ENCODE measurements around the gene PDE4D.

The PDE4D gene

DNA sequence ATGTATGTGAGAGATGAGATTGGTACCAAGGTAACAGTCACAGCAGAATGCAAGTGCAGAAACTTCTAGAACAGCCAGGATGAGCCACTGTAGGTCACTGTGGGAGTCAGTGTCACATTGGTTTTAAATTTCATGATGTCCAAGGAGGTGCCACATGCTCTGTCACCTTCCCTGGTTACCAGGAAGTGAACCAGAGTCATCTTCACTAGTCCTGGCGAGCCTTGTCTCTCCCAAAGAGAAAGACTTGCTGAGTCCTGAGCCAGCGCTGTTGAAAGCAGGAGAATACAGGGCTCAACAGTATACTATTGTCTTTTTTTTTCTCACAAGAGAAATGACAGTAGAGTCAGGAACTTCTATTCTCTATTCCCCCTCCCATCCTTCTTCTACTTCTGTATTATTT, 695.2 kb downstream of the PDE4D start:
- FAIRE-seq, result no peak

DNA sequence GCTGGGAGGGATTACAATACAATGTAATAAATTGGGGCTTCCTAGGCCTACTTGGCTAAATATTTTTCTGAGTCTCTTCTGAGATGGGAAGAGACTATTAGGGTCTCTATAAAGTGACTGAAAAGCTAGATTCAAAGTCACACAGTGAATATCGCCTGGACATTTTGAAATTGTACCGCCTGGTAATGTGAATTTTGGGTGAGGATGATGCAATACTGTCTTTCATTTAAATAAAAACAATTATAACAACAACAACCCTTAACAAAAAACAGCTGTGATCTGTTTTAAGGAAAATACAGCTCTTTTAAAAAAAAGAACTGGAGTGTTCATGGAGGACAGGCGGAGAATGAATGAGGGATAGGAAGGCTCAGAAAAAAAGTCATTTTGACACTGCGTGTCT, 695.6 kb downstream of the PDE4D start:
- no peak for FAIRE-seq
- no peak for DNase-seq (ENCODE audit: insufficient read length)

More for the DNA sequence above, 695.2 kb downstream of the PDE4D start:
- TF ChIP-seq POLR2AphosphoS5 (IDR thresholded peaks at IDR 0.05; ENCODE audit: low read depth, low read length) (no peak), TAF1 (IDR thresholded peaks at IDR 0.05; ENCODE audit: borderline replicate concordance, low read depth, low read length) (no peak), POLR2A (IDR thresholded peaks at IDR 0.05; ENCODE audit: low read depth, low read length) (no peak)
- DNase-seq (ENCODE audit: insufficient read length), result no peak

DNA sequence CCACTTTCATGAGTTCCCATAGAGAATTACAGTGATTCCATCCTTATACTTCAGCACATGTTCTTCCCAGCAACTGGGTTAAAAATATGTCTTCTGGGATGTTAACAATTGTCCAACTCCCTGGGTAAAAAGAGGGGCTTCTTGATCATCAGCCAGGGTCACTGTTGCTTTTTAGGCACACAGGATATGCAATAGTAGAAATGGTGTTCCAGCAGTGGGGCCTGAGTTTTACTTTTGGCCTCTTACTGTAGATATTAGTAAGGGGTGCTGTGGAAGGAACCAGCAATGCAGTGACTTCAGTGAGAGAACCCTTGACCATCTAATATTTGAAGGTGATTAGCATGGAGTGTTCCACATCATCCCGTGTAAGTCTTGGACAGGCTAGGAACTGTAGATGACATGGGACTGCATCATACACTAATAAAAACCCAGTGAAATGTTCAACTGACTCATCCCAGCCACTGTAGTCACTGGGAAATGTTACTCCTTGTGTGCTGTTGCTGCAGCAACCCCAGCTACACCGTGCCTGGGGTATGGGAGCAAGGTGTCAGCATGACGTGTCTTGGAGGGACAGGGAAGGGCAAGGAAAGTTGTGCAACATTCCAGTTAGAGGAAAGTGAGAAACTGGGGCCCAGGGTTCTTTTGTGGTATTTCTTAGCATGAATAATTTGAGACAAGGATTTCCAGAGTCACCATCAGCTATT, 699.8 kb downstream of the PDE4D start:
- DNase-seq (ENCODE audit: insufficient read length) (no peak), FAIRE-seq (no peak)
- TF ChIP-seq POLR2AphosphoS5 (IDR thresholded peaks at IDR 0.05; ENCODE audit: low read depth, low read length) (no peak), POLR2A (IDR thresholded peaks at IDR 0.05; ENCODE audit: low read depth, low read length) (no peak), TAF1 (IDR thresholded peaks at IDR 0.05; ENCODE audit: borderline replicate concordance, low read depth, low read length) (no peak)

More for the DNA sequence above, 695.6 kb downstream of the PDE4D start:
- TF ChIP-seq POLR2A (IDR thresholded peaks at IDR 0.05; ENCODE audit: low read depth, low read length), result no peak
- no peak for TF ChIP-seq POLR2AphosphoS5 (IDR thresholded peaks at IDR 0.05; ENCODE audit: low read depth, low read length)
- TF ChIP-seq TAF1 (IDR thresholded peaks at IDR 0.05; ENCODE audit: borderline replicate concordance, low read depth, low read length), result no peak

DNA sequence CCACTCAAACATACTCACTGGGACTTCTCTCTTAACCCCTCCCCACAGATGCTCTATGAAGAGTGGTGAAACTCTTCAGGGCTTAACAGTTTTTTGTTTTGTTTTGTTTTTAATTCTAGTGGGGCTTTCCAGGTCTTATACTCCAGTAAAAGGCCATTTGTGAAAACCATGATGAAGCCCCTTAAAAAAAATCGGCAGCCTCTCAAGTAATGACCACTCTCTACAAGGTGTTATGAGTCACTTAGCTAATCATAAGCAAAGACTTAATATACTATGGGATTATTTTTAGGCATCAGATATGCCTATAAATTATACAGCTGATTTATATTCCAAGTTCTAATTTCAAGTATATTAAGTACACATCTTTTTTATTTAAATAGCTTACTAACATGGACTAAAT, 702.8 kb downstream of the PDE4D start:
- TF ChIP-seq TAF1 (IDR thresholded peaks at IDR 0.05; ENCODE audit: borderline replicate concordance, low read depth, low read length), result no peak
- no peak for TF ChIP-seq POLR2A (IDR thresholded peaks at IDR 0.05; ENCODE audit: low read depth, low read length)
- TF ChIP-seq POLR2AphosphoS5 (IDR thresholded peaks at IDR 0.05; ENCODE audit: low read depth, low read length), result no peak
- FAIRE-seq (no peak), DNase-seq (ENCODE audit: insufficient read length) (no peak)

DNA sequence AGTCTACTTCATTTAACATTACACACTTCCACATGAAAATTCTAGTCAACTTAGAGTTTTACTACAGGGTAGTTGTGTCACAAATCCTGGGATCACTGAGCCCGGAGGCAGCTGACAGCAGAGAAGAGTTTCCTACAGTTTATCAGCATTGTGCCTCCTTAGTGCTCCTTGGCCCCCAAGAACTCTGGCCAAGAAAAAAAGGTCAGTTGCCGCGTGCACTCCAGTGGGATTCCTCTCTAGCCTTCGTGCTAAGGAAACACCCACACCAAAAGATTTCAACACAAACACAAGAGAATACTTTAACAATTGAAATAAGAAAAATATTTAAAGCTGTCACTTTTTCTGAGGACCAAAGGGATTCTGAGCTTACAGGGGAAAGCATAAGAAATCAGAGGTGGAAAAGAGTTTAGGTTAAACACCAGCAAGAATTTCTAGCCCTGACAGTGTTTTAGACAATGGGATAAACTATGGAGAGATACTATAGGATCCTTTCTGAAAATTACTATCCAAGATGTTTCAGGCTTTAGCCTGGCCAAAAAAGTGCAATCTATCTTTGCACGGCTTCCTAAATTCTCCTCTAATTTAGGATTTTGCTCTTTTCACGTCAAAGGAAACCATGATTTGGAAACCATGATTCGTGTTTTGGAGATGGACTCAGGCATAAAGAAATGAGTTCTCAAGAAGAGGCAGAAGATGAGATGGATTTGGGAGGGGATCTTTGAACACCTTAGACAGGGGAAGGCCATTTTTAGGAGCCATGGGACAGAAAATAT, 703.9 kb downstream of the PDE4D start:
- DNase-seq (ENCODE audit: insufficient read length) (no peak), FAIRE-seq (no peak)
- TF ChIP-seq TAF1 (IDR thresholded peaks at IDR 0.05; ENCODE audit: borderline replicate concordance, low read depth, low read length) (no peak), POLR2AphosphoS5 (IDR thresholded peaks at IDR 0.05; ENCODE audit: low read depth, low read length) (no peak), POLR2A (IDR thresholded peaks at IDR 0.05; ENCODE audit: low read depth, low read length) (no peak)

DNA sequence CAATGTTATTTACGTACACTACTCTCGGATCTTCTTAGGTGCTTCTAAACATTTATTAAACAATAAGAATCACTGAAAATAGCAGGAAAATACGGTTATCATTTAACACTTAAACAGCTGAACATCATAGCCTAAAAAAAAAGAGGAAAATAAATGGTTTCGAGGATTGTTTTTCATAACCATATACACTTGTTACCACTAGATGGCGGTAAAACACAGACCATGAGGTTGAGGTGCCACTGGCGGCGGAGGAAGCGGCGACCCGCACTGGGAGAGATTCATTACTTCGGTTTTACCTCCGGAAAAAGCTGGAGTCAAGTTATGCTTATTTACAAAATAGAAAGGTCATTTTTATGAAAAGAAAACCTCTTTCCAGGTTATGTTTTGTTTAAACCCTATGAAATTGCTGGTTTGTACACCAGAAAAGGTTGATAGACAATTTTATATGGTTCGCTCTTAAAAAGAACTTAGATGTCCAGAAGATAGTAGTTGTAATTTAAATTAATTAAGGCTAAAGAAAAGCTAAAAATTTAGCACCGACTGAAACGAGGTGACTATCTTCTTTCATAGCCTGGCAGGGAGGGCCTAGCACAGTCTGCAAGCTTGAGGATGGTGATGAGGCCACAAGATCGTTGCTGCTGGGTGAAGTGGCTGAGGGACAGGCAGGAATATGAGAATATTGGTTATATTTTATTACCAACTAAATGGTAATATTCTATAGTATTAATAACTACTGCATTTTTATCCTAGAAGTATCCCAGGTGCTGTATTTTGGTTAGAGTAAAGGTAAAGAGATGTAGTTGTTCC, 704.9 kb downstream of the PDE4D start:
- FAIRE-seq (peak; percentile 94), DNase-seq (ENCODE audit: insufficient read length) (no peak)

DNA sequence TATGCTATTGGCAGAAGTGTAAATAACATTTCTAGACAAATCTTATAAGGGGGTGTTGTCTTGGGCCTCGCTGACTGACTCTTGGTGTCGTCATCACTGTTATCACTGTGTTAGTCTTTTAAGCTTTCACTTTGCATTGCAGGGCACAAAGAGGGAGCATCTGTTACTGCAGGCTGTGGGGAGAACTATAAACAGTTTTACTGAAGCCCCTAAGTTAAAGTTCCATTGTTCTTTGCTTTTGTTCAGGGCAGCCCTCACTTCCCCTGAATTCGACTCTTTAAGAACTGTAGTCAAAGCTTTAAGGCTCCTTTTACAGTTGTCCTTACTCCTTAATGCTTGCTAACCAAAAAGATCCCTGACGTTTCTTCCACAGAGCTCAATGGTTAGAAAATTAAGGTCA, 705.7 kb downstream of the PDE4D start:
- DNase-seq (ENCODE audit: insufficient read length) (no peak), FAIRE-seq (peak; percentile 76)
- TF ChIP-seq TAF1 (IDR thresholded peaks at IDR 0.05; ENCODE audit: borderline replicate concordance, low read depth, low read length) (no peak), POLR2A (IDR thresholded peaks at IDR 0.05; ENCODE audit: low read depth, low read length) (no peak), POLR2AphosphoS5 (IDR thresholded peaks at IDR 0.05; ENCODE audit: low read depth, low read length) (no peak)

More for the DNA sequence above, 704.9 kb downstream of the PDE4D start:
- no peak for TF ChIP-seq POLR2AphosphoS5 (IDR thresholded peaks at IDR 0.05; ENCODE audit: low read depth, low read length)
- no peak for TF ChIP-seq POLR2A (IDR thresholded peaks at IDR 0.05; ENCODE audit: low read depth, low read length)
- TF ChIP-seq TAF1 (IDR thresholded peaks at IDR 0.05; ENCODE audit: borderline replicate concordance, low read depth, low read length), result no peak

DNA sequence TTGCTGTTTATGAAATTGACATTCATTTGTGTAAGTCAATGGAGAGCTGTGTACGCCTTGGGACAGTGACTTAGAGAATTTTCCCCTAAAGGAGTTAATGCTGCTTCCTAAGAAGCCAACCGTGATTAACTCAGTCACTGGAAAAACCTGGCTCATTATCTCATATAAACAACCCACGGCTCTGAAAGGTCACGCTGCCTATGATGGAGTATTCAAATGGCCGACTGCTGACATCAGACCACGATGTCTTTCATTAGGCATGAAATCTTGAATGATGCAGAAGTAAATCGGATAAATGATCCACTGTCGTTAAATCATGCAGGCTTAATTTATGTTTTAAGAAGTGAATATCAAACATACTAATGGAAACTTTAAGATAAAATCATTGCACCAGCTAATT, 706.9 kb downstream of the PDE4D start:
- TF ChIP-seq TAF1 (IDR thresholded peaks at IDR 0.05; ENCODE audit: borderline replicate concordance, low read depth, low read length) (no peak), POLR2AphosphoS5 (IDR thresholded peaks at IDR 0.05; ENCODE audit: low read depth, low read length) (no peak), POLR2A (IDR thresholded peaks at IDR 0.05; ENCODE audit: low read depth, low read length) (no peak)
- FAIRE-seq, result no peak
- no peak for DNase-seq (ENCODE audit: insufficient read length)

DNA sequence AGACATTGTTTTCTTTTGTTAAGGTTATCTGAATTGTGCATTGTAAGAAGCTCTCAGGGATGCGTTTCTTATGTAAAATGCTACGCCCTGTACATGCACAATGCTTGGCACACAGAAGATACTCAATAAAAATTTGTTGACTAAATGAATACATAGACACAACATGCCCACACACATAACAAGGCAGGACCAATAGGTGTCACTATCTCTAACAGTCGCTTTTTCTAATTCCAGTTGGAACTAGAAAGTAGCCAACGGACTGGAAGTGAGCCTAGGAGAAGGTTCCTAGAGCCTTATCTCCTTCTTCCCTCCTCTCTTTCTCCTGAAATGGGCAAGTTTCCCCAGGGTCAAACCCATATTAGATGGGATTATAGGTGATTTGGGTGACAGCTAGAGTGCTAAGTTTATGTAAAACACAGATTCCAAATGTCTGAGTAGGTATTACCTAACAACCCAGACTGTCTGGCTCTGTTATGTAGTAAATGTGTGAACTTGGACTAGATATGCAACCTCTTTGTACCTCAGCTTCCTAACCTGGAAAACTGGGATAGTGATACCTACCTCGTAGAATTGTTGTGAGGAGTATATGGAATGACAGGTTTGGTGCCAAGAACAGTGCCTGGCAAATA, 707.7 kb downstream of the PDE4D start:
- FAIRE-seq (no peak), DNase-seq (ENCODE audit: insufficient read length) (no peak)
- no peak for TF ChIP-seq POLR2A (IDR thresholded peaks at IDR 0.05; ENCODE audit: low read depth, low read length)
- TF ChIP-seq POLR2AphosphoS5 (IDR thresholded peaks at IDR 0.05; ENCODE audit: low read depth, low read length), result no peak
- TF ChIP-seq TAF1 (IDR thresholded peaks at IDR 0.05; ENCODE audit: borderline replicate concordance, low read depth, low read length), result no peak

DNA sequence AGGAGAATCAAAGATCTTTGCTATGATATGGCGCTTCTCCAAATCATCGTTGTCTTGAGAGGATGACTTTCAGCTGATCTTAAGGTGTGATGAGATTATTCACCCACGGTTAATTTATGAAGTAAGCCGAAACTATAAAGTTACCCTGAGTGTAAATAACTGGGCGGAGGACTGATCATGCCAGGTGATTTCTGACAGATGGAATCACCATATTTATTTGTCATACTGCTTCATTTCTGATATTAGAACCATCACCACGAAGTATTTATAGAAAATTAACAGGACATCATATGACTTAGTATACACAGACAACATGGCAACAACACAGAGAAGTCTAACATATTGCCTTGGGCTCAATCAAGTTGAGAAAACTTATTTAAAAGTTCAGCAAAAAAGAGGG, 708.8 kb downstream of the PDE4D start:
- DNase-seq (ENCODE audit: insufficient read length), result no peak
- no peak for TF ChIP-seq POLR2AphosphoS5 (IDR thresholded peaks at IDR 0.05; ENCODE audit: low read depth, low read length)
- no peak for TF ChIP-seq TAF1 (IDR thresholded peaks at IDR 0.05; ENCODE audit: borderline replicate concordance, low read depth, low read length)
- no peak for TF ChIP-seq POLR2A (IDR thresholded peaks at IDR 0.05; ENCODE audit: low read depth, low read length)
- FAIRE-seq, result no peak

DNA sequence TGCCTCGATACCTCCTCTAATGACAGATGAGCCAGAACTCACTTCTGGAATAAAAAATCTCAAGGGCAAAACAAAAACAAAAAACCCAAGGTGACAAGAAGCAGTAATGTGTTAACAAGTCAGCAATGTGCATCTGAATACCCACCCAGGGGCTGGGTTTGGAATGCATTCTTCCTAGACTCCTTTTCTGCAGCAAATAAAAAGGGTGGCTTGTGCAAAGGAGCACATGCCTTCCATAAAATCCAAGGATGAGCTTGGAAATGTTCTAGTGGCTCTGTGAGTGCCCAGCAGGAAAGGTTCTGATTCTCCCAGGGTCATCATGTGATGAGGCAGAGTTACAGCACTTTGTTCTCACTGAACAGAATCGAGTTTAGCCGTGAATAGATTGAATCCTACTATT, 710.8 kb downstream of the PDE4D start:
- FAIRE-seq, result no peak
- no peak for TF ChIP-seq TAF1 (IDR thresholded peaks at IDR 0.05; ENCODE audit: borderline replicate concordance, low read depth, low read length)
- TF ChIP-seq POLR2A (IDR thresholded peaks at IDR 0.05; ENCODE audit: low read depth, low read length), result no peak
- TF ChIP-seq POLR2AphosphoS5 (IDR thresholded peaks at IDR 0.05; ENCODE audit: low read depth, low read length), result no peak
- DNase-seq (ENCODE audit: insufficient read length), result no peak
